AG08396 (cell line): Measurements from ENCODE around the gene PRMT7.

ENCODE experiments used
- DNase-seq: peaks from one replicate; pipeline ENCODE4 v3.0.0; 2012; ENCODE audit warnings: low spot score, mixed read lengths

PRMT7 gene

DNA sequence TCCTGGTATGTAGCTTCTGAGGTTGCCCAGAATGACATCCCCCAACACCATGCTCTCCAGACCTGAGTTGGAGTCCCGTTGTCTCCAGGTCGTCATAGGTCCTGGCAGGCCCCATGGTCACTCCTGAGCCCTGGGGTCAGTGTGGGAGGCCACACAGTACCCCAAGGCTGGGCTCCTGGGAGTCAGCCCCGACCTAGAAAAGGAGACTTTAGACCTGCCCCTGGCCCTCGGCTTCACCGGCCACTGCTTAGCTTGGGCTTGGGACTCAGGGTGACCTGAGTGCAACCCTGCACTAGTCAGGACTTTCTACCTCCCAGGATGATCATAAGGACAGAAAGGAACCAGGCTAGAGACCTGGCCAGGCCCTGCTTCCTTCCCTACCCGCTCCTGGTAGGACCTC lies 65.8 kb downstream of the PRMT7 start:
- DNase-seq, result no peak

GRCh38 chr16:68377221-68377620 lies 66.4 kb downstream of the PRMT7 start:
- no peak for DNase-seq

DNA sequence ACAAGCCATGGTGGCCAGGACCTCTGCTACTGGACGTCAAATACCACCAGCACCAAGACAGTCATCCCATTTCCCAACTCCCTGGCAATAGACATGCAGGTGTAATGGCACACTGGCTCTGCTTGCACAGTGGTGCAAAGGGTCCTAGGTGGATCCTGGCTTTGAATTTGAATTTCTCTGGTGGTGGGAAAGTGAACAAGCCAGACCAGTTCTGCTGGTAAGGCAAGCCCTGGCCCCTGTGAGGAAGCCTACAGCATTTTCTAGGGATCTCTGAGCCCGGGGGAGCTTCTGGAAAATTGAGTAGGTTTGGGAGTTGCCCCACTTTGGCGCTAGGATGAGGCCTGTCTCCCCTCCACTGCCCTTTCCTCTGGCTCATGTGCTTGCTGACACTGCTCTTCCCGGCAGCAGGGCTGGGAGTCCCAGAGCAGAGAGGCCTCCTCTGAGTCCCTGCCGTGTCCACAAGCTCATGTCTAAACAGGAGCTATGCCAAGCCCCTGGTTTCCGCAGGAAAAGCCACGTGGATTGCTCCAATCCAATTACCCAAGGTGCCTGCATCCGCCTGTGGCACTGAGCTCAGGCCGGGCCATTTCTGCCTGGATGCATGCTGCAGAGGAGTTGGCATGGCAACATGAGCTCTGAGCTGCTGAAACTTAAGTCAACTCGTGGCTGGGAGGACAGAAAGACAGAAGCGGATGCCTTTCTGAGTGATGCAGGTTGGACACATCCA lies 67.0 kb downstream of the PRMT7 start:
- DNase-seq, result no peak

GRCh38 chr16:68378436-68379415 lies 67.9 kb downstream of the PRMT7 start:
- DNase-seq, result no peak

- no peak for DNase-seq
Measured at GRCh38 chr16:68379472-68380347, 68.9 kb downstream of the PRMT7 start.

DNA sequence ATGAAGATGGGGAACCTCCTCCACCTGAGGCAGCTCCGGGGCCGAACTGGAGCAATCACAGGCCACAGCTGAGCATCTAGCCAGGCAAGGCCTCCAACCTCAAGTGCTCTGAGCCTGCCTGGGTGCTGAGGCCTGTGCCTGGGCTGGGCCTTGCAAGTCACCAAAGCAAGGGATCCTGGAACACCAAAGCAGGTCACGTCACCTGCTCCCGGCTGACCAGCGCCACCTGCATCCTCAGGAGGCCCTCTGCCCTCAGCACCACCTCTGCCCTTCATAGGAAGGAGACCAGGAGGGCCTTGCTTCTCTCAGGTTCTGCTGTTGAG lies 69.5 kb downstream of the PRMT7 start:
- no peak for DNase-seq

GRCh38 chr16:68380676-68381362 lies 70.0 kb downstream of the PRMT7 start:
- no peak for DNase-seq

GRCh38 chr16:68381363-68381724 lies 70.5 kb downstream of the PRMT7 start:
- DNase-seq, result no peak

DNA sequence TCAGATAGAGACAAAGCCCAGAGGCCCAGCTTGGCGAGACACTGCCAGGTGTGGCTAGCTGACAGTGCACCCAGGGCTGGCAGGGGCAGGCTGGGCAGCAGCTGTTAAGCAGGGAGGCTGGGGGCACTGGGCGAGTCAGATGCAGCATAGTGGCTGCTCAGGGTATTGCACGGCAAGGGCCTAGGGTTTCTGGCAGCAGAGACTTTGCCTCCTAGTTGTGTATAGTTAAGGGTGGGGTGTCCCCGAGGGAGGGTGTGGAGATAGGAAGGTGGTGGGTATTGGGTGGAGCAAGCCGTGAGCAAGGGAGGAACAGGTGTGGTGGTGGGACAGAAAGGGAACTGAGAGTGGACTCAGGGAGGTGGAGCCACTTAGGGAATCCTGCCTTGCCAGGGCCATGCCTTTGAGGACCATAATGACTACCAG lies 71.5 kb downstream of the PRMT7 start:
- no peak for DNase-seq

DNA sequence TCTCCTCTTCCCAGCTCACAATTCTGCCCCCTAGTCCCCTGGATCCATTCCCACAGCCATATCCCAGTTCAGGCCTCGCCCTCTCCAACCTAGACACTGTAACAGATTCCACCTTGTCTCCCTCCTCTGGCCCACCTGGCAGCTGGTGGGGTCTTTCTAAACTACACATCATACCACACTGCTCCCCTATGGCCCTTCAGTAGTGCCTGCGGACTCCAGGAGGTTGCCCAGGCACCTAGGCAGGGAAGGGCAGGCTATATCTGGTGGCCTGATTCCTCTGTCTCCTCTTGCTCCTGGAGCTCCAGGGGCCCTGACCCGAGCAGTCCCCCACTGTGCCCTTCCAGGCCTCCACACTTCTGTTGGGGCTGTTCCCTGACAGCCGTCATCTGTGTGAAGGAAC lies 73.0 kb downstream of the PRMT7 start:
- no peak for DNase-seq

DNA sequence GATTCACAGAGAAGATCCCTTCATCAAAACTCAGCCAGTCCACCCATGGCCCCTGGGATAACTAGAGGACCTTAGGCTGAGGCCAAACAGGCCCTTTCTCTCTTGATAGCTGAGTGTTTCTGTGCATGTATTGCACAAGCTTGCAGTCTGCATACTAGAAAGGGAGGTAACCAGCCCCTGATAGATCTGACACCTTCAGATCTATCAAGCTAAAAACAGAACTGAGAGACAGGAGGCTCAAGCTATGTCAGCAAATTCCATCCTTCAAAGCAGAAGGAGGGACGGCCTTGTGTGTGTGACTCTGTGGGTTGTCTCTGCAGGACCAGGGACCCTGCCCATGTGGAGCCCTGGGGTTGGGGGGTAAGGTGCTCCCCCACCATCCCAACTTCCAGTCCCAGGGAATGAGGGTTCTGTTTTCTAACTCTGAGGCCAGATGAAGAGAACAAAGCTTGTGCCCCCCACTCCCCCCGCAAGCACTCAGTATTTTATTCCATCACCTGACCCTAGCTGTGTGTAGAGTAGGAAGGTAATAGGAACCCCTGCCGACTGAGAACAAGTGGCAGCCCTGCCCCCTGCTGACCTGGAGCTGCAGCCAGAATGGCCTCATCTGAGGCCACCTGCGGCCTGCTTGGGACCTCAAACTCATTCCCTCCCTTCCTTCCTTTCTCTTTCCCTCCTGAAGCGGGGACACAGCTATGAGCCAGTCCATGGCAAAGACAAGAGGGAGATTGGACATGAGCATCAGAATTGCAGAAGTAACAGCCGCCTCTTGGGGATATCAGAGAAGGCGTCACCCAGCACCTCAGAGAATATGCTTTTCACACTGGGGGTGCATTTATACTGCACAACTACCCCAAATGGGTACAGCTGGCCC lies 73.7 kb downstream of the PRMT7 start:
- DNase-seq, result no peak

GRCh38 chr16:68385371-68385770 lies 74.6 kb downstream of the PRMT7 start:
- no peak for DNase-seq

DNA sequence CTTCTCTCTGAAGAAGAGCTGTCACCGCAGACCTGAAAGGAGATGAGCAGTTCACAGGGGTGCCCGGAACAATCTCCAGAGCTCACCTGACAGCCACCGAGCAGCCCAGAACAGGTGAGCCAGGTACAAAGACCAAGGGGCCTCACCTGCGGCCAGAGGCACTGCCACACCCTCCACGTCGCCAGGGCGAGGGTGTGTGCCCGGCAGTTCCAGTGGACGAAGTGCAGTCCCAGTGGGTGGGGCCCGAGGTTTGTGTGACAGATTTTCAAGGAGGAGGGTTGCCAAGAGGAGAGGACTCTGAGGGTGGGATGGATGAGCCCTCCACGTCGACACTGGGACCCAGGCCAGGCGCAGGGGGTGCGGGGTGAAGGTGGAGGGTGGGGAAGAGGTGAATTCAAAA lies 75.8 kb downstream of the PRMT7 start:
- DNase-seq, result no peak

DNA sequence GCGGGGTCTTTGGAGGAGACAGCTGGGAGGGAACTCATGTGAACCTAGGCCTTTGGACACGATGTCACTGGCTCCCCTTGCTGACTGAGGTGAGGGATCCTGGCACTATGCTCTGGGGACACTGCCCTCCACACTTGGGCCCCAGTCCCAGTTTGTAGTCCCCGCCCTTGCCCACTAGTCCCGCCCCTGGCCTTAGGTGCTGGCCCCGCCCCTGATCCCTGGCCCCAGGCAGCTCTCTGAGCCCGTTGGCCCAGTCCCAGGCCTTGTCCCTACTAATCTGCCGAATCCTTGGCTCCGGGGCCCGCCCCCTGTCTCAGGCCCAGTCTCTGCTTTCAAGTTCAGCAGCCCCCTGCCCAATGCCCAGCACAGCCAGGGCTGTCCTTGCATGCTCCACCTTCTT lies 76.5 kb downstream of the PRMT7 start:
- no peak for DNase-seq

GRCh38 chr16:68388124-68388523 lies 77.3 kb downstream of the PRMT7 start:
- DNase-seq, result no peak

- no peak for DNase-seq
Measured at GRCh38 chr16:68389006-68389405, 78.2 kb downstream of the PRMT7 start.

DNA sequence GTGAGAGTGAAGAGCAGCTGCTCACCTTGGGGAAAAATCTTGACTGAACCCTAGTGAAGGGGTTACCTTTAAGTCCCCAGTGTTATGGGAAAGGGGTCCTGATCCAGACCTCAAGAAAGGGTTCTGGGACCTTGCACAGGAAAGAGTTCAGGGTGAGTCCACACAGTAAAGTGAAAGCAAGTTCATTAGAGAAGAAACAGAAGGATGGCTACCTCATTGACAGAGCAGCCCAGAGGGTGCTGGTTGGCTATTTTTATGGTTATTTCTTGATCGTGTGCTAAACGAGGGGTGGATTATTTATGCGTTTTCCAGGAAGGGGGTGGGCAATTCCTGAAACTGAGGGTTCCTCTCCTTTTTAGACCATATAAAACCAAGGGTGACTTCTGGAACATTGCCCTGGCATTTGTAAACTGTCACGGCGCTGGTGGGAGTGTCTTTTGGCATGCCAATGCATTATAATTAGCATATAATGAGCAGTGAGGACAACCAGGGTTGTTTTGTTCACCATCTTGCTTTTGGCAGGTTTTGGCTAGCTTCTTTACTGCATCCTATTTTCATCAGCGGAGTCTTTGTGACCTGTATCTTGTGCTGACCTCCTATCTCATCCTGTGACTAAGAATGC lies 79.0 kb downstream of the PRMT7 start:
- no peak for DNase-seq

DNA sequence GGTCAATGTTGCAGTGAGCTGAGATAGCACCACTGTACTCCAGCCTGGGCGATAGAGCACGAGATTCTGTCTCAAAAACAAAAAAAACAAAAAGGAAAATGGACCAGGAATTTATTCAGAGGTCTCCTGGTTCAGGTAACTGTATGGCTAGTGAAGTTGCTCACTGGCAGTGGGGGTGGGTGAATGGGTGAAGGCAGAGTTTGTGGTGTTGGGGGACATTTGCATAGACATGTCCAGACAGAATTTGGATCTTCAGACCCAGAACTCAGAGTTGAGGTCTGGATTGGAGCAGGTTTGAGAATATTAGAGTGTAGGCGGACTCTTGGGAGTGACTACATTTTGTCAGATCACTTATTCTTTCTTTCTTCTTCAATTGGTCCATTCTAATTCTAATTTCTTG lies 82.5 kb downstream of the PRMT7 start:
- no peak for DNase-seq

DNA sequence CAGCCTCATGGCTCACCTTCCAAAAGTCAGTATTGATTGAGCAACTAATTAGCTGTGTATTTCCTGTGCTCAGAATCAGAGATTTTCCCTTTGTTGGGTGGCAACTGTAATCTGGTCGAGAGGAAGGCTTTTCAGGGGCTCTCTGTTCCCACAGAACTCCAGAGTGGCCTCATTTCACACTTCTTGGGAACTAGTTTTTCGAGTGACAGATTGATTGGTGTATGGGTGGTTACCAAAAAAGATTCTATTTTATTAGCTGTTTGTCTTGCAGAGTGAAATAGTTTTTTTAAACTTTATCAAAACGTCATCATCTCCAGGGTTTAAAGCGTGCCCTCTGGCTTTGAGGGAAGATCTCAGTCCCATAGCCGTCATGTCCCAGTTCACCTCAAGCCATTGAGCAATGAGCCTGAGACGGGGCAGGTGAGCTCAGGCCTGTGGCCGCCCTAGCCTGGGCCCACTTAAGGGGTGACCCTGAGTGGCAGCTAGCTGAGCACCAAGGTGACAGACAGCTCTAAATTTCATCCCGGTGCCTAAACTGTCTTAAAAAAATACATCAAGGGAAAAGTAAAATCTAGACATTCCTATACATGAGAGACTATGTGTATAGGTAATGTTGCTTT lies 84.5 kb downstream of the PRMT7 start:
- no peak for DNase-seq

GRCh38 chr16:68395815-68396214 lies 85.0 kb downstream of the PRMT7 start:
- DNase-seq, result no peak
